GM18951 (cell line): Measurements from ENCODE around the gene PACRG.

Experiments
- POLR2A ChIP-seq: IDR thresholded peaks from 4 replicates; pipeline ENCODE4 v1.6.1; 2011; ENCODE audit warnings: mild to moderate bottlenecking; ENCODE audit not compliant: insufficient read length, insufficient read depth; ENCODE audit errors: extremely low read depth
- in situ Hi-C: fragments of 300-500 bp; cut with MboI; formaldehyde crosslinking; loops from one replicate; pipeline ENCODE4 v1.12.0; 2022; ENCODE audit warnings: low sequenced_read_pairs, mixed read lengths, inconsistent platforms; ENCODE audit not compliant: unreplicated experiment

The PACRG gene

DNA sequence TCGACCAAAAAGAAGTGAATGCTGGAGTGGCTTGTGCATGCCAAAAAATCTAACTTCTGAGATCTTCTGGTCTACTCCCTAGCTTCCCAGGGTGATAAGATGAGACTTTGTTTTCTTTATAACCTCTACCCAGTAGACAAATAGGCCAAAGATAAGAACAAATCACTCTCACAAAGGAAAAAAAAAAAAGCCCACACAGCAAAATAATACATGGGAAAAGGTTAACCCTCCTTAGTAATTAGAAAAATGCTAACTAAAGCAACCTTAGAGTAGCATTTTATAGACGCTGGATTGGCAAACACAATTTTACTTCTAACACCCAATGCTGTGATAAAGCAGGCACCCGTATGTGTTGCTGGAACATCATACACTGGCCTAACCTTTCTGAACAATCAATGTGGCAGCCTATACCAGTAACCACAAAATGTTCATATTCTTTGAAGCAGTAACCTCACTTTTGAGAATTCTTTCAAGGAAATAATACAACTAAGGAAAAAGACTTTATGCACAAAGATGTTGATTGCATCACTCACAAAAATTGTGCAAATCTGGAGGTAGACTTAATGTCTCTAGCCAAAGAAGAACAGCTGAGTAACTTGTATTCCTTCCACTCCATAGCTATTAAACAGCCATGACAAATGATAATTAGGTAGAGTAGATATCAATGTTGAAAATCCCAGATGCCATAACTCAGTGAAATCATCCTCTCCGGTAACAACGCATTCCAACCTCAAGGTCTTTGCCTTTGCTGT is 570.5 kb downstream of the PACRG start:
- in situ Hi-C loops, result no loop called here
- TF ChIP-seq POLR2A, result no peak

DNA sequence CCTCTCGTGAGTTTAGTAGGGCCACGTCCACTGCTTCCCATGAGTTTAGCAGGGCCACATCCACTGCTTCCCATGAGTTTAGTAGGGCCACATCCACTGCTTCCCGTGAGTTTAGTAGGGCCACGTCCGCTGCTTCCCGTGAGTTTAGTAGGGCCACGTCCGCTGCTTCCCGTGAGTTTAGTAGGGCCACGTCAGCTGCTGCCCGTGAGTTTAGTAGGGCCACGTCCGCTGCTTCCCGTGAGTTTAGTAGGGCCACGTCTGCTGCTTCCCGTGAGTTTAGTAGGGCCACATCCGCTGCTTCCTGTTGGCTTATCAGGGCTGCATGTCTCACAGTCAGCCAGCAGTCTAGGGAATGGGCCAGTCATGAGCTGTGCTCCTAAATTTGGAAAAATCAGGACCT is 573.1 kb downstream of the PACRG start:
- TF ChIP-seq POLR2A, result no peak
- in situ Hi-C loops, result no loop called here

DNA sequence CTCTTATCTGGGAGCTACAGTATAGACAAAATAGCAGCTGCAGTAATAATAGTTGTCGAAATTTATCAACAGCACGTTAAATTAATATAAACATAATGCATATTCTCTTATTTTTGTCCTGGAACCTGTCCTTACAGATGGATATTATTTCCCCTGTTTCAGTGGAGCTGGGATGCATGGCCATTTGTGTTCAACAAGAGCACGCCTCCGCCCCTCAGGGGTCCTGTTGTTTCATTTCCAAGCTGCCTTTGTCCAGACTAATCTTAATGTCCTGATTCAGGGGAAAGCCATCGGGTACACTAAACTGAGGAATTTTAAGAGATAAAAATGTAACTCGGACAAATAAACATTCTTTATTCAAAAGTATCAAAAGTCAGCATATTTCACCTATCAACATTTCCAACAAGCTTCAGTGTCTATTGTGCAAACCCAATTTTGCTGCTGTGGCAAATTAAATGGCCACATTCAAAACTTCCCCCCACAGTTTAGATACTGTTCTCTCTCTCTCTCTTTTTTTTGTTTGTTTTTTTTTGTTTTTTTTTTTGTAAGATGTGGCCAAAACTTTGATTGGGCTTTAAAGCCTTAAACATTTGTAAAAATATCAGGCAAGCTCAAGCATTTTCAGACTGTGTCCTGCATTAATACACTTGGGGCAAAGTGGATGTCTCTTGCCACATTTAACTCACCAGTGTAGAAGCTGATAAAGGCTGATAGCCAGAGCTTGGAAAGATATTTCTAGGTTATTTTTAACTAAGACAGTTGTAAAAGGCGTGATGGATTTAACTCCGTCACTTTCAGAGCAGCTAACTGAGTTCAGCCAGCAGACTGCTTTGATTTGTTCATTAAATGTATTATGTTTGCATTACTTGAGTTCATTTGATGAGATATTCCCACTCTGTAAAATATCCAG is 574.2 kb downstream of the PACRG start:
- in situ Hi-C loops, result no loop called here
- no peak for TF ChIP-seq POLR2A

DNA sequence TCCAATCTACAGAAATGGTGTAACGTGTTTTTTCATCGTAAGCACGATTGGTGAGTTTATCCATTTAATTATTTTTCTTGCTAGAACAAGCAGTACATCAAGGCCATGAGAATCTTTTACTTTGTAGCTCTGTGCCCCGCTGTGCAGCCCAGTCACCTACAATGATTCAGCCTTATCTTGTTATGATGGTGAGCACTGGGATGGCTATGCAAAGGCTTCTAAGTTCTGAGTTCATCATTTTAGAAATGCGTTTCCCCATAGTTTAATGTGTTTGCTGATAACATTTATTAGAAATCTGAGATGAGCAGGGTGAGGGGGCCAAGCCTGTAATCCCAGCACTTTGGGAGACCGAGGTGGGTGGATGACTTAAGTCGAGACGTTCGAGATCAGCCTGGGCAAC is 575.0 kb downstream of the PACRG start:
- TF ChIP-seq POLR2A, result no peak
- in situ Hi-C loops, result no loop called here

DNA sequence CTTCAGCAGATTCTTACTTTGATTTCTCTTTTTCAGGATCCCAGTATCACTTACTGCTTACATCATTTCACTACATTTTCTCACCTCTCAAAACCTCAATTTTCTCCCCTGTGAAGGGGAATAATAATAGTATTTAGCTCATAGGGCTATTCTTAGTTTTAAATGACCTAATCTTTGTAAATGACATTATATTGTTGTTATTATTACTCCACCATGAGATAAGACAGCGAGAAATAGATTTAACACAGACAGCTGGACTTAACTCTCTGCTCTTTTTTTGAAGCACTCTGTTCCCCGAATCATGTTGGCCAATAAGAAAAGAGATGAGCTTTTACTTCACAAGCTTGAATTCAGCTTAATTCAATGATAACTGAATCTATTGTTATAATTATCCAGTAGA is 578.2 kb downstream of the PACRG start:
- in situ Hi-C loops, result no loop called here
- TF ChIP-seq POLR2A, result no peak

DNA sequence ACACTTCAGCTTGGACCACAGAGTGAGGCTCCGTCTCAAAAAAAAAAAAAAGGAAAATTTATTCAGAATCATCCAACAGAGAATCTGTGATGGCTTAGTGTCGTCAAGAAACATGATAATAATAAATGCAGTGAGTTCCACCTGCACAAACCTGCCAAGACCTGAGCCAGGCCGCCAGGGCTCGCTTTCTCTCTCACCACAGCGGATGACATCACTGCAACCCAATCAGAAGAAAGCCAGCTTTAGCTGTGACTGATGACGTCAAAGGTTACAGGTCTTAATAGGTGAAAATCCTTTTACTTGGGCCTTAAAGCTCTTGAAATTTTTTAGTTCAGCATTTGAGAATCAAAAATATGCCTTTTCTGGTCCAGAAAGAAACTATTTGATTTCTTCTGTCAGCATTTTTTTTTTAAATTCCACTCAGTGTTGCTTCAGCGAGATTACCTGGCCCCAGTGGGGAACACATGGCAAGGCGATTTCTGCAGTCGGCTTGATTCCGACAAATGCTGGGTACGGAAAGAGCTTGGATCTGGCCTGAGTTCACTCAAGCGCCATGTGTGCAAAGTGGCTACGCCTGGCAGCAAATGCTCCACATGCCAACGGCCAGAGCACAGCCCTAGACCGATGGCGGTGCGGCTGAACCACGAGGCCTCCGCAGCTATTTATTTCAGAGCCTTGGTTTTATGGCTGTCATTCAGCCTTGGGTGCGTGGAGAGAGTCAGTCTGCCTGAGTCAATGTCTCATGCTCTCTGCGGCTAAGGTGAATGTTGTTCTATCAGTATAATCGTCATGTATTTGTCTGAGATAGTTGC is 581.1 kb downstream of the PACRG start:
- in situ Hi-C loops, result no loop called here
- TF ChIP-seq POLR2A, result no peak

DNA sequence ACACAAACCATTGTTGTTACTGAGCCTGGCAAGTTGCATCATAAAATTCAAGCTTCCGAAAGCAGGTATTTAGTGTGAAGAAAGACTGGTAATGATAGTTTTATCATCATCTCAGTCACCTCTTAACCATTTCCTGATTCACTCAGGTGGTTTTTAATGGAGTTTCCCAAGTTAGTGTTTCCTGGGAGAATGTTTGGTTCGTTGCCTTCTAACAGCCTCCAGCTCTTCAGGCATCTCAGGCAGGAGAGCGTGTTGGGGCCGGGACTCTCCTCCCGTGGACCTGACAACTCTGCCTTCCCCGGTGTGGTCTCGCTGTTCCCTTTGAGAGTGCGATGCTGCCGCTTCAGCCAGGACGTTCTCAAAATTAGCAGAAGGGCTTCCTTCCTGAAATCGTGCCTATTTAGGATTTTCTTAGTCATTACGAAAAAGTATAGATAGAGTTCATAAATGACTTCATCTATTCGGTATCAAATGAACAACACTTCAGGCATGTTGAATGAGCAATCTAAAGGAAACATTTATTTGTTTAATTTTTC is 581.8 kb downstream of the PACRG start:
- no peak for TF ChIP-seq POLR2A
- in situ Hi-C loops, result no loop called here

DNA sequence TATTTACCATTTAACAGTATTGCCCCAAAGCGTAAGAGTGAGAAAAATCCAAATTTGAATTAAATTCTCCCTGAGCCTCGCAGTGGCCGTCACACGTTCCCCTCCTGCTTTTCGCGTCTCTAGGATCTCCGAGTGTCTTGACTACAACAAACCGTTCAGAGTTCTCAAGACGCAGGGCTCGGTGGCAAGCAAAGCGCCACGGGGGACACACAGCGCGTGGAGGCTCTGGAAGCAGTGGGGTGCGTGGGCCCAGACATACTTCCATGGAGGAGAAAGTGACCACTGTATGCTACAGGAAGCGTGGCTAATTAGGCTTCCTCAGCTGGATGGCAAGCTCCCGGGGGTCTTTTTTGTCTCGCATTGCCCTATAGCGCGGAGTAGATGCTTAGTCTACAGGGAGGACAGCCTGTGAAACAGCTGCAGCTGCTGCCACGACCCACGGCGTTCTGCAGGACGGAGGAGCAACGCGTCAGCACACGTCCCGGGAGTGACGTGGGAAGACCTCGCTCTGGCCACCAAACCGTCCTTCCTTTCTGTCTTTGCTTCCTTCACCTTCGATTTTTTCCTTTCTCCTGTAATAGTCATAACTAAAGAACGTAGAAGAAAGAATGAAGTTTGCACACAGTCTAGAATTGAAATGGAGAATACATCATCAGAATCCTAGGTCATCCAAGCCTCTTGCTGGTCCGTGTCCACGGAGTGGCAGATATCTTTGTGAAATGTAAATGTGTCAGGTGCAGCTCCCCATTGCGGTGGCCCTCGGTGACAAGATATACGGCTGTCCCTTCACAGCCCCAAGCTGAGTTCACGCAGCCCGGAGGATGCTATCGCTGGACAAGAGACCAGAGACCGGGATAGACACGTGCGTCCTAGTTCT is 582.6 kb downstream of the PACRG start:
- in situ Hi-C loops, result no loop called here
- TF ChIP-seq POLR2A, result no peak

DNA sequence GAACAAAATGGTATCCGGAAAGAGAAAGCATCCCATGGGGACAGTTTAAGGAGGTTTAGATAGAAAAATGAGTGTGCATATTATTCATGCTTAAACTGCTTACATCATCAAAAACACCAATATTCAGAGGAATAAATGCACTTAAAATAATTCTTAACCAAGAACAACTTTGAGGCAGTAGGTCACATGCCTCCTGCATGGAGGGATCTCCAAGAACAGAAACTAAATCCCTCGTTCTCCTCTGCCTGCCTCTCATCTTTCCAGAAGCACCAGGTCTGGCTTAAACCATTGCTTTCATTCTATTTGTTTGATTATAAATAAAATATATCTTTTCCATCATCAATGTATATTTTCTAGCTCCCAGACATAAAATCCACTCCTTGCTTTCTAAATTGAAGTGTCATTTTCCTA is 583.2 kb downstream of the PACRG start:
- in situ Hi-C loops, result no loop called here
- TF ChIP-seq POLR2A, result no peak

DNA sequence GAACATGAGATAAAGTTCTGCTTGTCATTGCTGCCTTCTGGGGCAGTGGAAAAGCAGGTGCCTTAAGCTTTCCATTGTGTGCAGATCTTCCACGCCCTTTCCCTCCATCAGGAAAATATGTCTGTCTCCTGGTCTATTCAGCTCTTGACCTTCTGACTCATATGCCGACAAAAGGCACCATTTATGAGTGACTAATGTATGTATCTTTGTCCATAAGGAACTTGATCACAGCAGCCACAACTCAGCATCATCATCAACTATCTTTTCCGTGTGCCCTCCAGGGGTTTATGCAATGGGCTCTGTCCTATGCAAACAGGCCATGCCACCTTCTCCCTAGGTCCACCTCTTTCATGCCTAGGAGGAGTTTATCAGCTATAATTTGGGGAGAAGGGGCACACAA is 584.1 kb downstream of the PACRG start:
- no peak for TF ChIP-seq POLR2A
- in situ Hi-C loops, result no loop called here

DNA sequence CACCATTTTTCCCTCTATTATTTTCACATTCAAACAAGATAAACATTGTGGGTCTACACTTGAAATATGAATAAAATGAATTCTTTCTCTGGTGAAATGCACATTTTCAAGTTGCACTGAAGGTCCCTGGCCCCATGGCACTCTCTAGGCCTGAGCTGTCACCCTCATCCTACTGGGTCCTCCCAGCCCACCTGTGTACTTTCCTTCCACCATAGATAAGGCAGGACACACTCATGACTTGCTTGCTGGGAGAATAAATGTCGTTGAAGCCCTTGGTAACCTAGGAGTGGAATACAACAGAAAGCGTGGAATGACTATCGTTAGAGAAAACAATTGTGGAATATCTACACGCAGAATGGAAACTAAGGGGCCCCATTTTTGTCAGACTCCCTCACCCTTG is 585.8 kb downstream of the PACRG start:
- in situ Hi-C loops, result no loop called here
- TF ChIP-seq POLR2A, result no peak

DNA sequence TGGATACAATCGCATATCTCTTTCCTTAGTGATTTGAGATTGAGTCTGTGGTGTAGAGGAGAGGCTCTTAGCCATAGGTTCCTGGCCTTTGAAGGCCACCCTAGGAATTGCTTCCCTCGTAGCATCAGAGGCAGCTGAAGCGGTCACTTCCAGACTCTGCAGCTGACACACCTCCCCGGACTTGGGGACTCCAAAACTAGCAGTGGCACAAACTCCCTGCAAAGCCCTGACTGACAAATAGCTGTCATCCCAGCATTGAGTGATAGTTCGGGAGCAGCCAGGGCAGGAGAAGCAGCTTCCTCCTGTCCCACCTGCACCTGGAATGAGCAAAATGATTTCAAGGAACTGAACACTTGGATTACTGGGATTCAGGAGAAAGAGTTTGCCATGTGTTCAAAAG is 586.2 kb downstream of the PACRG start:
- no peak for TF ChIP-seq POLR2A
- in situ Hi-C loops, result no loop called here
